Measurements from ENCODE around the gene TTC19. TPM values are rescaled to one million over a fixed set of nuclear protein-coding genes. Genes with fewer than 3 reads are reported as not detected.

The TTC19 gene
- polyA plus RNA-seq, 1 donor (not counting 4 experiments of a cell fraction or from before 2014, with no cell fraction given) = 14.3 TPM

DNA sequence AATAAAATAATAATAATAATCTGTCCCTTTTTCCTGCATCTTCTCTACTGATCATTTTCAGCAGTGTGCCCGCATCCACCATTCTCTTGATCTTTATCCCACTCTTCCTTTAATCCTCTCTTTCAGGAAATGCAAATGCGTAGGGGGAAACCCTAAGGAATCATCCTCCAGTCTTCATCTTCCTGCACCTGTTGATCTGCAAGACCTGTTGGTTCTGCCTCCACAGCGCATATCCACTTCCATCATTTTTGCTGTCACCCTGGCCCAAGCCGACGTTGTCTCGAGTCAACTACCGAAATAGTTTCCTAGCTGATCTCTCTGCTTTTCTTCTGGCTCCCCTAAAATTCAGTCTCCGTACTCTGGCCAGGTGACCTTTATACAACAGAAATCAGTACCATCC, 30.2 kb upstream of the TTC19 start:
- FAIRE-seq = no peak
- TF ChIP-seq, protein P1, sequence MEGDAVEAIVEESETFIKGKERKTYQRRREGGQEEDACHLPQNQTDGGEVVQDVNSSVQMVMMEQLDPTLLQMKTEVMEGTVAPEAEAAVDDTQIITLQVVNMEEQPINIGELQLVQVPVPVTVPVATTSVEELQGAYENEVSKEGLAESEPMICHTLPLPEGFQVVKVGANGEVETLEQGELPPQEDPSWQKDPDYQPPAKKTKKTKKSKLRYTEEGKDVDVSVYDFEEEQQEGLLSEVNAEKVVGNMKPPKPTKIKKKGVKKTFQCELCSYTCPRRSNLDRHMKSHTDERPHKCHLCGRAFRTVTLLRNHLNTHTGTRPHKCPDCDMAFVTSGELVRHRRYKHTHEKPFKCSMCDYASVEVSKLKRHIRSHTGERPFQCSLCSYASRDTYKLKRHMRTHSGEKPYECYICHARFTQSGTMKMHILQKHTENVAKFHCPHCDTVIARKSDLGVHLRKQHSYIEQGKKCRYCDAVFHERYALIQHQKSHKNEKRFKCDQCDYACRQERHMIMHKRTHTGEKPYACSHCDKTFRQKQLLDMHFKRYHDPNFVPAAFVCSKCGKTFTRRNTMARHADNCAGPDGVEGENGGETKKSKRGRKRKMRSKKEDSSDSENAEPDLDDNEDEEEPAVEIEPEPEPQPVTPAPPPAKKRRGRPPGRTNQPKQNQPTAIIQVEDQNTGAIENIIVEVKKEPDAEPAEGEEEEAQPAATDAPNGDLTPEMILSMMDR (optimal IDR thresholded peaks at IDR 0.05 in 1 of 3, IDR thresholded peaks at IDR 0.05 in 1 of 3, conservative IDR thresholded peaks at IDR 0.05 in 1 of 3; ENCODE audit: extremely low read depth in 1 of 3, insufficient read depth in 2 of 3, low read length in 3 of 3) = no peak
- TF ChIP-seq EZH2 (IDR thresholded peaks at IDR 0.05; ENCODE audit: low read length) = no peak

DNA sequence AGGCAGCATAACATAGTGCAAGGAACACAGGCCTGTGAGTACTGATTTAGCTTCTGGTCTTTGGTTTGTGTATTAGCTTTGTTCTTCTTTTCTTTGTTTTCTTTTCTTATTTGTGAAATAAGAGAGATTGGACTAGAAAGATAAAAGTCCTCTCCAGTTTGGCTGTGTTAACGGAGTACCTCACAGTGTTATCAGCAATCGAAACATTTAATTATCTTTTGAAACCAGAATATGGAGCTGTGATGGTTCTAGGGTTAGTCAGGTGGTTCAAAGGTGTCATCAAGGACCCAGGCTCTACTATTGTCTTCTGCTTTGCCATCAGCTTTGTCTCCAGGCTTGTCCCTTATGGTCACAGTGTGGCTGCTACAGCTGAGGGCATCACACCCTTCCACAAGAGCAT, 29.1 kb upstream of the TTC19 start:
- Histone ChIP-seq H2AFZ (ENCODE audit: control insufficient read depth, low read length) (no peak overlapping the region), H3K27me3 (ENCODE audit: control insufficient read depth, extremely low read depth, insufficient read depth, low read length) (no peaks in the 10 kb centered on the region), H3K4me1 (ENCODE audit: control insufficient read depth, extremely low read depth, insufficient read depth, low read length) (peaks cover 38% of the 10 kb centered on the region), H3K9me3 (ENCODE audit: control insufficient read depth, low read depth, low read length) (no peaks in the 10 kb centered on the region), H4K20me1 (ENCODE audit: control insufficient read depth, extremely low read depth, insufficient read depth, low read length) (peaks cover 11% of the 10 kb centered on the region), H3K79me2 (ENCODE audit: control insufficient read depth, insufficient read depth, low read length) (peaks cover 96% of the 10 kb centered on the region), H3K36me3 (ENCODE audit: control insufficient read depth in 2 of 2, extremely low read depth in 1 of 2, insufficient read depth in 2 of 2, low read length in 2 of 2) (peaks cover 15 to 45% of the 10 kb centered on the region in 2 experiments), H3K4me3 (ENCODE audit: control insufficient read depth in 2 of 3, extremely low read depth in 1 of 3, insufficient read depth in 2 of 3, low read depth in 1 of 3, low read length in 3 of 3) (no peak overlapping the region), H3K9ac (ENCODE audit: control insufficient read depth, extremely low read depth, insufficient read depth, low read length) (no peak overlapping the region), H3K27ac (ENCODE audit: control insufficient read depth, insufficient read depth, low read length) (no peak overlapping the region), H3K9me1 (ENCODE audit: control insufficient read depth, extremely low read depth, insufficient read depth, low read length) (peaks cover 4% of the 10 kb centered on the region), H3K4me2 (ENCODE audit: control insufficient read depth, extremely low read depth, insufficient read depth, low read depth, low read length) (no peak overlapping the region)
- FAIRE-seq = no peak
- TF ChIP-seq, protein P1 (optimal IDR thresholded peaks at IDR 0.05 in 1 of 3, IDR thresholded peaks at IDR 0.05 in 1 of 3, conservative IDR thresholded peaks at IDR 0.05 in 1 of 3; ENCODE audit: extremely low read depth in 1 of 3, insufficient read depth in 2 of 3, low read length in 3 of 3) = no peak
- no peak for TF ChIP-seq EZH2 (IDR thresholded peaks at IDR 0.05; ENCODE audit: low read length)
- dilution Hi-C loops (cut with MboI; ENCODE audit: extremely low pct_ligation_motif_present, low sequenced_read_pairs) = no loop called here
- no peak for DNase-seq (ENCODE audit: low read depth, low spot score)

More for the DNA sequence above, 30.2 kb upstream of the TTC19 start:
- Histone ChIP-seq H3K4me3 (ENCODE audit: control insufficient read depth in 2 of 3, extremely low read depth in 1 of 3, insufficient read depth in 2 of 3, low read depth in 1 of 3, low read length in 3 of 3) (no peak overlapping the region), H3K27me3 (ENCODE audit: control insufficient read depth, extremely low read depth, insufficient read depth, low read length) (no peaks in the 10 kb centered on the region), H3K9me1 (ENCODE audit: control insufficient read depth, extremely low read depth, insufficient read depth, low read length) (peaks cover 6% of the 10 kb centered on the region), H3K36me3 (ENCODE audit: control insufficient read depth in 2 of 2, extremely low read depth in 1 of 2, insufficient read depth in 2 of 2, low read length in 2 of 2) (peaks cover 7 to 46% of the 10 kb centered on the region in 2 experiments), H3K9ac (ENCODE audit: control insufficient read depth, extremely low read depth, insufficient read depth, low read length) (no peak overlapping the region), H3K4me2 (ENCODE audit: control insufficient read depth, extremely low read depth, insufficient read depth, low read depth, low read length) (no peak overlapping the region), H3K9me3 (ENCODE audit: control insufficient read depth, low read depth, low read length) (no peaks in the 10 kb centered on the region), H2AFZ (ENCODE audit: control insufficient read depth, low read length) (no peak overlapping the region), H3K4me1 (ENCODE audit: control insufficient read depth, extremely low read depth, insufficient read depth, low read length) (peaks cover 47% of the 10 kb centered on the region), H4K20me1 (ENCODE audit: control insufficient read depth, extremely low read depth, insufficient read depth, low read length) (peaks cover 13% of the 10 kb centered on the region), H3K27ac (ENCODE audit: control insufficient read depth, insufficient read depth, low read length) (no peak overlapping the region), H3K79me2 (ENCODE audit: control insufficient read depth, insufficient read depth, low read length) (peaks cover 93% of the 10 kb centered on the region)
- DNase-seq (ENCODE audit: low read depth, low spot score) = no peak
- dilution Hi-C loops (cut with MboI; ENCODE audit: extremely low pct_ligation_motif_present, low sequenced_read_pairs) = no loop called here
